Neutrophil (primary cell): ENCODE measurements around the gene REX1BD.
A peak's percentile ranks its signal among the peaks of the same experiment; 100 is the strongest.

ENCODE experiments used
- H3K27ac ChIP-seq: fragments of 200-600 bp; sonication (generic); 2 replicates; pipeline ENCODE4 v1.5.1; 2016; ENCODE audit warnings: mild to moderate bottlenecking, moderate library complexity
- H3K27me3 ChIP-seq: fragments of 200-600 bp; sonication (generic); 2 replicates; pipeline ENCODE4 v1.6.0; 2016; ENCODE audit warnings: mild to moderate bottlenecking
- H3K36me3 ChIP-seq: fragments of 200-600 bp; sonication (generic); 2 replicates; pipeline ENCODE4 v1.5.1; 2017
- H3K4me1 ChIP-seq, 2 experiments: fragments of 200-600 bp in 1 of 2; sonication (generic) in 1 of 2; 1 replicate in 1 of 2; 2 replicates in 1 of 2; pipeline versions ENCODE4 v1.5.1 to v1.6.1; 2013 to 2016; ENCODE audit warnings: low read depth in 1 of 2, low read length in 1 of 2, mild to moderate bottlenecking in 1 of 2, moderate library complexity in 1 of 2; ENCODE audit not compliant: control insufficient read depth in 1 of 2, insufficient read depth in 1 of 2
- H3K4me3 ChIP-seq, 2 experiments: fragments of 200-600 bp in 1 of 2; sonication (generic) in 1 of 2; 1 replicate in 1 of 2; 2 replicates in 1 of 2; pipeline ENCODE4 v1.5.1; 2013 to 2016; ENCODE audit warnings: low read depth in 1 of 2, low read length in 1 of 2, mild to moderate bottlenecking in 1 of 2, moderate library complexity in 1 of 2
- H3K9me3 ChIP-seq: fragments of 200-600 bp; sonication (generic); 2 replicates; pipeline ENCODE4 v1.5.1; 2016
- CTCF ChIP-seq: fragments of 200-600 bp; sonication (generic); IDR thresholded peaks from 2 replicates; pipeline ENCODE4 v1.5.1; 2016; ENCODE audit warnings: antibody characterized with exemption

REX1BD gene

DNA sequence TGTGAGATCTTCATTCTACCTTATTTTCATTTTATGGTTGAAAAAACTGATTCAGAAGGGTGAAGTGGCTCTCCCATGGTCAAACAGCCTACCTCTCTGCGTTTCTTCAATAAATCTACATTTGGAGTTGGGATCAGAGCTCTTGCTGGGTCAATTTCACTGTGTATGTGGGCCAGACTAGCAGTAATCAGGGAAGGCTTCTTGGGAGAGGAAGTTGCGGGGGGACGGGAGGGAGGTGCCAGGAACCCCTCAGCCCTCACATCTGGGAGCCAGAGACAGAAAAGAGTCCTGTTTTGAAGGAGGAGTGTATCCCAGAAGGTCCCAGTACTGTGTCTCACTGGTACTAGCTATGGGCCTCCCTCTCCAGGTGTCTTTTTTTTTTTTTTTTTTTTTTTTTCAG, 30.0 kb upstream of the REX1BD start:
- Histone ChIP-seq H3K9me3 (no peaks in the 10 kb centered on the region), H3K4me1 (peaks cover 10 to 22% of the 10 kb centered on the region in 2 experiments), H3K36me3 (peaks cover 18% of the 10 kb centered on the region), H3K4me3 (peak overlapping the region; percentile 93 to 96), H3K27ac (peak overlapping the region; percentile 89), H3K27me3 (no peaks in the 10 kb centered on the region)
- no peak for TF ChIP-seq CTCF

DNA sequence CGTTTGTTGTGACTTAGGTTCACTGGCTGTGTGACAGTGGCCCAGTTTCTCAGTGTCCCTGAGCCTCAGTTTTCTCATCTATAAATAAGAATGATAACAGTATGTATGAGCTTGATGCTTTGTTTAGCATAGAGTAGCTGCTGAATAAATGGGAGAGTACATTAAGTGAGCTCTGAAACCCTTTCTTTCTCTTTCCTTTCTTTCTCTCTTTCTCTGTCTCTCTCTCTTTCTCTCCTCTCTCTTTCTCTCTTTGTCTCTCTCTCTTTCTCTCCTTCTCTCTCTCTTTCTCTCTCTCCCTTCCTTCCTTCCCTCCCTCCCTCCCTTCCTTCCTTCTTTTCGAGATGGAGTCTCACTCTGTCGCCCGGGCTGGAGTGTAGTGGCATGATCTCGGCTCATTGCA, 28.9 kb upstream of the REX1BD start:
- Histone ChIP-seq H3K27ac (peak overlapping the region; percentile 12), H3K9me3 (no peaks in the 10 kb centered on the region), H3K27me3 (no peaks in the 10 kb centered on the region), H3K4me1 (peaks cover 10 to 22% of the 10 kb centered on the region in 2 experiments), H3K36me3 (peaks cover 29% of the 10 kb centered on the region), H3K4me3 (no peak overlapping the region)
- TF ChIP-seq CTCF, result no peak

DNA sequence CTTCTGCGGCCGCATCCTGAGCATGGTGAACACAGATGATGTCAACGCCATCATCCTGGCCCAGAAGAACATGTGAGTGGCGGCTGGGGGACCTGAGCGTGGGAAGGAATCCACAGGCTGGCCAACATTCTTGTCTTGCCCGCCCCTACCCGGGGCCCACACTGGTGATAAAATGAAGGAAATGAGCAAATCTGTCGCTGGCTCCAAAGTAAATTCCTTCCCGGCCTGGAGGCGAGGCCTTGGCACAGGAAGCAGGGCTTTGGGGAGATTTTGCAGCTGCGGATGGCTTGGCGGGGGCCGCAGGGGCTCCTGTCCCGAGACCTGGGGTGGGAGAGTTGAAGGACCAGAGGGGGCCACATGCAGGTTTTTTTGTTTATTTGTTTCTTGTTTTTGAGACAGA, 26.5 kb upstream of the REX1BD start:
- TF ChIP-seq CTCF, result no peak
- Histone ChIP-seq H3K4me3 (no peak overlapping the region), H3K27ac (no peak overlapping the region), H3K9me3 (no peaks in the 10 kb centered on the region), H3K27me3 (no peaks in the 10 kb centered on the region), H3K4me1 (peaks cover 10 to 22% of the 10 kb centered on the region in 2 experiments), H3K36me3 (peaks cover 53% of the 10 kb centered on the region)

DNA sequence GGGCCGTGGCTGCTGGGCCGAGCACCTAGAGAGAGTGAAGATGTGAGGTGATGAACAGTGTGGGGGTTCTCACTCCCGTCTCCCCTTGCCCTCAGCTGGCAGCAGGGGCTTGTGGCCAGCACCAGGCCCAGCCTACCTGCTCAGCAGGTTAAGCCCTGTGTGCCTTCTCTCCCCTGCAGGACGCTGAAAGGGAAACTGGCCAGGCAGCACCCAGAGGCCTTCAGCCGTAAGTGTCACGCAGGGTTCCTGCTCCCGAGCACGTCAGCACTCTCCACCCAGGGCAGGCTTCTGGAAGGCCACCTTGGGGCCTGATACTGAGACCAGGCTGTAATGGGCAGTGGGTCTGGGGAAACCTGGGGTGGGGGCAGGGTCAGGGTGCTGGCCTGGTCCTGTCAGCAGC, 21.6 kb upstream of the REX1BD start:
- H3K27me3 ChIP-seq, result no peaks in the 10 kb centered on the region
- no peak overlapping the region for H3K4me3 ChIP-seq
- no peaks in the 10 kb centered on the region for H3K9me3 ChIP-seq
- H3K36me3 ChIP-seq, result peaks cover 77% of the 10 kb centered on the region
- peaks cover 8 to 11% of the 10 kb centered on the region in 2 experiments for H3K4me1 ChIP-seq
- no peak overlapping the region for H3K27ac ChIP-seq
- no peak for TF ChIP-seq CTCF

DNA sequence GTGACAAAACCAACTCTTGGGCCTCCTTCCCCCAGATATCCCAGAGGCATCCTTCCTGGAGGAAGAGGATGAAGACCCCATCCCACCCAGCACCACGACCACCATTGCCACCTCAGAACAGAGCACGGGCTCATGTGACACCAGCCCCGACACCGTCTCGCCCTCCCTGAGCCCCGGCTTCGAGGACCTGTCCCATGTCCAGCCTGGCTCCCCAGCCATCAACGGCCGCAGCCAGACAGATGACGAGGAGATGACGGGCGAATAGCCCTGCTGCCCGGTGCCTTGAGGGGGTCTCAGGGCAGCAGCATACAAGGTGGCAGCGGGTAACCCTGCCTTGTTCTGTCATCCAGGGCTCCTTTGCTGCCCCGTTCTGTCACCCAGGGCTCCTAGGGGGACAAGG, 20.2 kb upstream of the REX1BD start:
- Histone ChIP-seq H3K27ac (no peak overlapping the region), H3K27me3 (no peaks in the 10 kb centered on the region), H3K9me3 (no peaks in the 10 kb centered on the region), H3K4me1 (peaks cover 22 to 25% of the 10 kb centered on the region in 2 experiments), H3K36me3 (peaks cover 69% of the 10 kb centered on the region), H3K4me3 (no peak overlapping the region)
- TF ChIP-seq CTCF, result no peak
